ENCODE data around the gene ARHGEF12.

The ARHGEF12 gene

DNA sequence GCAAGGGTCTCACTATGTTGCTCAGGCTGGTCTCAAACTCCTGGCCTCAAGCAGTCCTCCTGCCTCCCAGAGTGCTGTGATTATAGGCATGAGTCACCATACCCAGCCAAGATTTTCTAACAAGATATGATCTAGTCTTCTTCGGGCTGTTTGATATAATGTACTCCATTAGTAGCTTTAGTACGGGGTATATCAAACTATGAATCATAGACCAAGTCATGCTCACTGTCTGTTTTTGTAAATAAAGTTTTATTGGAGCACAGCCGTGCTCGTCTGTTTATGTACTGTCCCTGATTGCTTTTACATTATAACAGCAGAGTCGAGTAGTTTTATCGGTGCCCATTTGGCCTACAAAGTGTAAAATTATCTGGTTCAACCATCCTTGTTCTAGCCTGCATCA, 131.4 kb downstream of the ARHGEF12 start:
- Mint-ChIP-seq H3K4me1 (ENCODE audit: low read depth) (no peaks in the 10 kb centered on the region), H3K4me3 (no peak overlapping the region), H3K27ac (no peak overlapping the region), H3K9me3 (no peaks in the 10 kb centered on the region), H3K27me3 (ENCODE audit: low read depth) (no peaks in the 10 kb centered on the region), H3K36me3 (ENCODE audit: low read depth) (no peaks in the 10 kb centered on the region)
- DNase-seq (ENCODE audit: low spot score): no peak

DNA sequence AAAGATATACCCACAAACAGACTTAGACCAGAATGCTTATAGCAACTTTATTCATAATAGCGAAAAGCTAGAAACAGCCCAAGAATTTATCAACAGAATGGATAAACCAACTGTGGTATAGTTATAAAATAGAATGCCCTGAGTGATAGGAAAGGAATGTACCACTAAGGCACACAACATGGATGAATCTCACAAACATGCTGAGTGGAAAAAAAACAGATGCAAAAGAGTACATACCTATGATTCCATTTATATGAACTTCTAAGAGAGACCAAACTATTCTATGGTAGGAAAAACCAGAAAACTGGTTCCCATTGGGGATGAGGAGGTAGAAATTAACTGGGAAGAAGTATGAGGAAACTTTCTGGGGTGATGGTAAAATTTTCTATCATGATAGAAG, 134.9 kb downstream of the ARHGEF12 start:
- H3K27me3 Mint-ChIP-seq (ENCODE audit: low read depth): no peaks in the 10 kb centered on the region
- no peak for DNase-seq (ENCODE audit: low spot score)
- H3K4me1 Mint-ChIP-seq (ENCODE audit: low read depth): no peaks in the 10 kb centered on the region
- no peaks in the 10 kb centered on the region for H3K9me3 Mint-ChIP-seq
- peaks cover 1% of the 10 kb centered on the region for H3K36me3 Mint-ChIP-seq (ENCODE audit: low read depth)
- H3K4me3 Mint-ChIP-seq: no peak overlapping the region
- H3K27ac Mint-ChIP-seq: no peak overlapping the region

DNA sequence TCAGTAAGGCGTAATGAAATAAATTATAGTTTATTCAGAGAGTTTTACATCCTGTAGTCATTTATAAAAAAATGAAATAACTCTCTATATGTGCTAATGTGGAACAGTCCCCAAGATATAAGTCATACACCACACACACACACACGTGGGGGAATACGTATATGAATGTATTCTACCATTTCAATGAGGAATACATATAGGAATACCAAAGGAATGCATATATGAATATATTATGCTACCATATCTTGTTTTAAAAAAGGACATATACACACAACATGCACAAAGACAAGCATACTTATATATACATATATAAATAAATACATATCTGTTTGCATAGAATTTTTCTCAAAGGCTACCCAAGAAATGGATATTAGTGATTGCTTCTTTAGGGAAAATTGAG, 135.8 kb downstream of the ARHGEF12 start:
- Mint-ChIP-seq H3K9me3 (no peaks in the 10 kb centered on the region), H3K27ac (no peak overlapping the region), H3K4me3 (no peak overlapping the region), H3K27me3 (ENCODE audit: low read depth) (no peaks in the 10 kb centered on the region), H3K4me1 (ENCODE audit: low read depth) (no peaks in the 10 kb centered on the region), H3K36me3 (ENCODE audit: low read depth) (peaks cover 1% of the 10 kb centered on the region)
- no peak for DNase-seq (ENCODE audit: low spot score)

DNA sequence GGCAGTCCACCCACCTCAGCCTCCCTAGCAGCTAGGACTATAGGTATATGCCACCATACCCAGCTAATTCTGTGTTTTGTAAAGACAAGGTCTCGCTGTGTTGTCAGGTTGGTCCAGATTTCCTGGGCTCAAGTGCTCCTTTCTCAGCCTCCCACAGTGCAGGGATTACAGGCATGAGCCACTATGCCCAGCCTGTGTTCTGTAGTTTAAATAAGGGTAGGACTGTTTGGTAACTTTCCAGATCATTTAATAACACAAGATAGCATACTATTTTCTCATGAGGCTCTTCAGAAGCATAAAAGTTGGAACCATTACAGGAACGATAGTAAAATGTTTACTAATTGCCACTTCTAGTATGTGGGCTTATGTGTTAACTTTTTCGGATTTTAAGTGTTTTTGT, 137.3 kb downstream of the ARHGEF12 start:
- H3K36me3 Mint-ChIP-seq (ENCODE audit: low read depth): peaks cover 1% of the 10 kb centered on the region
- peaks cover 2% of the 10 kb centered on the region for H3K4me1 Mint-ChIP-seq (ENCODE audit: low read depth)
- no peak for DNase-seq (ENCODE audit: low spot score)
- no peak overlapping the region for H3K27ac Mint-ChIP-seq
- H3K4me3 Mint-ChIP-seq: no peak overlapping the region
- no peaks in the 10 kb centered on the region for H3K9me3 Mint-ChIP-seq
- H3K27me3 Mint-ChIP-seq (ENCODE audit: low read depth): no peaks in the 10 kb centered on the region

DNA sequence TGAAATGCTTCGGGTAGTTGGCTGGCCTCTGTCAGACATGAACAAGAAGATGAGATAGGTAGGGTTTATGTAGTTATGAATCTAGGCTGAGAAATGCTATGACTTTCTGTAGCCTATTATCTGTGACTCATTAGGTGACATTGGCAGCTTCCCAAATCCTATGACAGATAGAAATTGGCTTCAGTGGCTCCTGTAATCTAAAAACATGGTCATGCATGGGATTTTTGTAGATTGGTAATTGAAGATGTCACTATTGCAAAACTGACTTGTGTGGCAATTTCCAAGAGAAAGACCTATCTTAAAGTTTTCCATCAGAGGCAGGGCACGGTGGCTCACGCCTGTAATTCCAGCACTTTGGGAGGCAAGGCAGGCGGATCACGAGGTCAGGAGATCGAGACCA, 145.9 kb downstream of the ARHGEF12 start:
- H3K9me3 Mint-ChIP-seq: no peaks in the 10 kb centered on the region
- H3K4me3 Mint-ChIP-seq: no peak overlapping the region
- peaks cover 8% of the 10 kb centered on the region for H3K4me1 Mint-ChIP-seq (ENCODE audit: low read depth)
- no peak overlapping the region for H3K27ac Mint-ChIP-seq
- no peaks in the 10 kb centered on the region for H3K36me3 Mint-ChIP-seq (ENCODE audit: low read depth)
- no peak for DNase-seq (ENCODE audit: low spot score)
- H3K27me3 Mint-ChIP-seq (ENCODE audit: low read depth): no peaks in the 10 kb centered on the region

DNA sequence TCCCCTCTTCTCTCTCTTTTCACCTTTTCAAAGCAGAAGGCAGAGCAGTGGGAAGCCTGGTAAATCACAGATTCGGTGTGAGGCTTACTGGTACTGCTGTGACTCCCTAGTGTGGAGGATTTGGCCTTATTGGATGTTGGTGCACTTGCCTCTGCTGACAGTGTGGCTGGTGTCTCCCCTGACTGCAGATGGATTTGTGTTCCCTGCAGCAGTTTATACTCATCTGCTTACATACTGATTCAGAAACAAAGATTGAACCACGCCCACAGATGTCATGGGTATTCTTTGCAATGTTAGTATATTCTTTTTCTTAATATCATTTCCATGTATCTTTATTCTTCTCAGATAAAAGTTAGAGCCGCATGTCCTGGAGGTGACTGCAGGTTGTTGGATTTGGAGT, 148.5 kb downstream of the ARHGEF12 start:
- Mint-ChIP-seq H3K4me3 (no peak overlapping the region), H3K4me1 (ENCODE audit: low read depth) (no peaks in the 10 kb centered on the region), H3K9me3 (no peaks in the 10 kb centered on the region), H3K27me3 (ENCODE audit: low read depth) (no peaks in the 10 kb centered on the region), H3K27ac (no peak overlapping the region), H3K36me3 (ENCODE audit: low read depth) (no peaks in the 10 kb centered on the region)
- no peak for DNase-seq (ENCODE audit: low spot score)

DNA sequence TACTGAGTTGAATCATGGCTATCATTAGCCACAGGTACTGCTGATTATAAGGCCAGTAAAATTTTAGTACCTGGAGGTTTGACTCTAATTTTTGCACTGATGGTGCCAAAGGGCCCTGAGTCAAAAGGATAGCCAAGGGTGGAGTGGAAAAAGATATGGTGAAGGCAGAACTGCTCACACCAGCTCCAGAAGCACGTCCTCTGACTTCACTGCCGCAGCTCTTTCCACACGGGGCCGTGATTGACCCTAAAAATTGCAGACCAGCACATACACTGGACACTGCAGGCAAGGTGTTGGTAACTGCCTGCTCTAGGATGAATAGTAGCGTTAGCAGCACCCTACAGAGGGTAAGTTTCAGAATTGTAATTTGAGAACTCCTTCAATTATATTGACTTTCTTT, 149.9 kb downstream of the ARHGEF12 start:
- Mint-ChIP-seq H3K36me3 (ENCODE audit: low read depth) (no peaks in the 10 kb centered on the region), H3K27me3 (ENCODE audit: low read depth) (no peaks in the 10 kb centered on the region), H3K27ac (no peak overlapping the region), H3K9me3 (no peaks in the 10 kb centered on the region), H3K4me3 (no peak overlapping the region), H3K4me1 (ENCODE audit: low read depth) (no peaks in the 10 kb centered on the region)
- no peak for DNase-seq (ENCODE audit: low spot score)

DNA sequence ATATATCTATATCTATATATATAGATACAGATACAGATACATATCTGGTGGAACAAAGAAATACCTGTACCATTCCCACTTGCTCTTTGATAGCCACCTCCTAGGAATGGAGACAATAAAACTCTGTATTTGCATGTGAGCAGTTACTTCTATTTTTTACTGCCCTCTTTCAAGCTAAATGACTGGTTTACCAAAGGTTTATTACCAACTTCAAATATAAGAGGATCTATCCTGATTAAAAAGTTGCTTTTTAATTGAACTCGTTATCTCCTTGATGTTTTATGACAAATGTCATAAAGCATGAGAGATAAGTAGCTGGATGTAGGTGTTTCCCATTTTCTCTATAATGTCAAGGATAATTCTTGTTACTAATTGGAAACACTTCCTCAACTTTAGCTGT, 153.6 kb downstream of the ARHGEF12 start:
- no peak for DNase-seq (ENCODE audit: low spot score)
- no peaks in the 10 kb centered on the region for H3K9me3 Mint-ChIP-seq
- no peak overlapping the region for H3K27ac Mint-ChIP-seq
- no peak overlapping the region for H3K4me3 Mint-ChIP-seq
- H3K27me3 Mint-ChIP-seq (ENCODE audit: low read depth): peaks cover 3% of the 10 kb centered on the region
- H3K36me3 Mint-ChIP-seq (ENCODE audit: low read depth): no peaks in the 10 kb centered on the region
- H3K4me1 Mint-ChIP-seq (ENCODE audit: low read depth): no peaks in the 10 kb centered on the region

DNA sequence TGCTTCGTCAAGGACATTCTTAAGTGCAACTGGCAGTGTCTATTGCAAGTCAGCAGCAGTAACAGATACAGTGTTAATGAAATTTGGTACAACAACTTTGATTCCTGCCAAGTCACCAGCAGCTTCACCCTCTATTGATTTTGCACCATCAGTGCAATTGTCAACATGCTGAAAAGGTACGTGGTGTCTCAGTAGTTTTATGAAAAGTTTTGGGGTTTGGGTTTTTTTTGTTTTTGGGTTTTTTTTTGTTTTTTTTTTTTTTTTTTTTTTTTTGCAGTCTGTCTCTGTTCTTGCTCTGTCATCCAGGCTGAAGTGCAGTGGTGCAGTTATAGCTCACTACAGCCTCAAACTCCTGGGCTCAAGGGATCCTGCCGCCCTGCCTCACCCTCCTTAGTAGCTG, 156.3 kb downstream of the ARHGEF12 start:
- DNase-seq (ENCODE audit: low spot score): no peak
- H3K4me1 Mint-ChIP-seq (ENCODE audit: low read depth): no peaks in the 10 kb centered on the region
- H3K4me3 Mint-ChIP-seq: no peak overlapping the region
- H3K27ac Mint-ChIP-seq: no peak overlapping the region
- no peaks in the 10 kb centered on the region for H3K9me3 Mint-ChIP-seq
- H3K27me3 Mint-ChIP-seq (ENCODE audit: low read depth): peaks cover 5% of the 10 kb centered on the region
- H3K36me3 Mint-ChIP-seq (ENCODE audit: low read depth): no peaks in the 10 kb centered on the region

DNA sequence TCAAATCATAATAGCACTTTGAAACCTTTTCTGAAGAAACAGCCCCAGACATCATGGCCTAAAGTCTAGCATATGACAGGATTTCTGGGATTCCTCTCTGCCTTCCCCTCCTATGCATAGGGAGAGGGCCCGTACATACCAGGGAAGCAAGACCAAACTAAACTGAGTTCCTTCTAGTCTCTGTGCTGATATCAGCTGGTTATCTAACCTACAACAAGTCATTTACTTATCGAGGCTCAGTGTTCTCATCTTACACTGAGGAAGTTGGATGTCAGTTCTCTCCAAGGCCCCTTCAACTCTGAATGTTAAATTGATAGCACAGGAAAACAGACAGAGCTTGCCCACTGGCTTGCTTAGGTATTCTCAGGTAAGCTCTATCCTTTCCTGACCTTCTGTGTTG, 158.4 kb downstream of the ARHGEF12 start:
- DNase-seq (ENCODE audit: low spot score): no peak
- H3K4me1 Mint-ChIP-seq (ENCODE audit: low read depth): no peaks in the 10 kb centered on the region
- H3K9me3 Mint-ChIP-seq: no peaks in the 10 kb centered on the region
- H3K27ac Mint-ChIP-seq: no peak overlapping the region
- peaks cover 9% of the 10 kb centered on the region for H3K27me3 Mint-ChIP-seq (ENCODE audit: low read depth)
- no peak overlapping the region for H3K4me3 Mint-ChIP-seq
- no peaks in the 10 kb centered on the region for H3K36me3 Mint-ChIP-seq (ENCODE audit: low read depth)

DNA sequence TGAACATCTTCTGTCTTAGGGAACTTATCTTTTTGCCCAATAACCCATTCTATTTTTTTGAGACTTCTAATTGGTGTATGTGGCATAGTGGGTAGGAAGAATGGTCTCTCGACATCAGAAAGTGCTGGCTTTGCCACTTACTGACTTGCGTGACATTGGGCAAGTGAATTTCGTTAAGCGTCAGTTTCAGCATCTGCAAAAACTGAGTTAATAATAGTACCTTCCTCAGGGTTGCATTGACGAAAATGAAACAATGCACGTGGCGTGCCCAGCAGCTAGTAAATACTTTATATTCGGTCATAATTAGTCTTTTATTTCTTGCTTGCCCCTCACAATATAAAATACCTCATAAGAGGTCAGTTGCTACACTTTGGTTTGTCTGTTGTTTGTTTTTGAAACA, 162.9 kb downstream of the ARHGEF12 start:
- peaks cover 19% of the 10 kb centered on the region for H3K27me3 Mint-ChIP-seq (ENCODE audit: low read depth)

DNA sequence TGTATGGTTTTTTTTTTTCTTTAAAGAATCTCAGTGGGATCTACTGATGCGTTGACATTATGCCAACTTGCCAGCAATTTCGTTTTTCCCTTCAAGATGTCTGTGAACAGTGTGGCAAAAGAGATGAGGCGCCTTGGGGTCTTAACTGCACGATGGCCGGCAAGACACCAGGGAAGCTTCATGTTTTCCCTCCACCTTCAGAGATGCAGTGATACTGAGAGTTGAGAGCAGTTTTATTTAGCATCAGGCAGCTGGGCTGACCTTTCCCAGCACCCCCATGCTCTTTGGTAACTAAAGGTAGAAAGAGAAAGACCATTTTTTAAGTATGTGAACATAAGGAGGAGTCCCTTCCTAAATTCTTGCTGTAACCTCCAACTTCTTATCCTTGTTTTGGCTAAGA, 163.6 kb downstream of the ARHGEF12 start:
- no peaks in the 10 kb centered on the region for H3K9me3 Mint-ChIP-seq
- peaks cover 25% of the 10 kb centered on the region for H3K27me3 Mint-ChIP-seq (ENCODE audit: low read depth)
- H3K27ac Mint-ChIP-seq: no peak overlapping the region
- no peak for DNase-seq (ENCODE audit: low spot score)
- no peaks in the 10 kb centered on the region for H3K4me1 Mint-ChIP-seq (ENCODE audit: low read depth)
- H3K36me3 Mint-ChIP-seq (ENCODE audit: low read depth): no peaks in the 10 kb centered on the region
- no peak overlapping the region for H3K4me3 Mint-ChIP-seq

More for the DNA sequence above, 162.9 kb downstream of the ARHGEF12 start:
- Mint-ChIP-seq H3K4me1 (ENCODE audit: low read depth) (no peaks in the 10 kb centered on the region), H3K9me3 (no peaks in the 10 kb centered on the region), H3K36me3 (ENCODE audit: low read depth) (no peaks in the 10 kb centered on the region), H3K4me3 (no peak overlapping the region), H3K27ac (no peak overlapping the region)
- DNase-seq (ENCODE audit: low spot score): no peak

DNA sequence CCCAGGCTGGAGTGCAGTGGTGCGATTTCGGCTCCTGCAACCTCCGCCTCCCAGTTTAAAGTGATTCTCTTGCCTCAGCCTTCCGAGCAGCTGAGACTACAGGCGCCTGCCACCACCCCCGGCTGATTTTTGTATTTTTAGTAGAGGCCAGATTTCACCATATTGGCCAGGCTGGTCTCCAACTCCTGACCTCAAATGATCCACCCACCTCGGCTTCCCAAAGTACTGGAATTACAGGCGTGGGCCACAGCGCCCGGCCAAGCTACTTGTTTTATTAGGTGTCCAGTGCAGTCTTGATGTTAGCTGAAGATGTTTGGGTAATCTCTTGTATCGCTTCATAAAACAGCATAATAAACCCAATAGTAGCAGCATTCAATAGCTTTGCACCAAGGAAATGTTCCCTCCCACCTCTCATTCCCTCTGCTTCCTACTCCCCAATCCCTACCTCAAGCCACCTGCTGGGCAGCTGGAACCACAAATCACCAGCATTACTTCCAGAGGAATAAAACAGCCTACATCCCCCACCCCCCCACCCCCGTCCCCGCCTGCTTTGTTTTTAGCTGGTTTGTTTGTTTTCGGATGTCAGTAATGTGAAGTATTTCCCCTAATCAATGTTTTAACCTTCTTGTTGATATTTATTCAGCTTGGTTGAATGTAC, 164.3 kb downstream of the ARHGEF12 start:
- Mint-ChIP-seq H3K4me3 (no peak overlapping the region), H3K9me3 (no peaks in the 10 kb centered on the region), H3K27ac (no peak overlapping the region), H3K4me1 (ENCODE audit: low read depth) (no peaks in the 10 kb centered on the region), H3K36me3 (ENCODE audit: low read depth) (no peaks in the 10 kb centered on the region), H3K27me3 (ENCODE audit: low read depth) (peaks cover 30% of the 10 kb centered on the region)
- DNase-seq (ENCODE audit: low spot score): no peak

DNA sequence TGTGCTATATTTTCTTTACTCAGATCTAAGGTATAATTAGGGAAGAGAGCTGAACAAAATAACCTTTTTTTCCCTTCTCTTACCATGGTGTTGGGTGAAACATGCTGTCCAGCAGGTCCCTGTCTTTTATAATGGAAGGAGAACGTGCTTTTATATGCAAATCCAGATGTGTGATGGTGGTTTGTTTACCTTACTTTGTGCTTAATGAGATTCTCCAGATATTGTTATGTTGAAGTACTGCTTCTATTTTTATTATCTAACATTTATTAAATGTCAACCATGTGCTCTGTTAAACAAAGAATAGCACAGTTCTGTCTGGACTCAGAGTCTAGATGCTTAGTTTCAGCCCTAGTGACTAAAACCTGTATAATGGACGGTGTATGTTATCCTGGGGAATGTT, 165.2 kb downstream of the ARHGEF12 start:
- no peak overlapping the region for H3K4me3 Mint-ChIP-seq
- H3K36me3 Mint-ChIP-seq (ENCODE audit: low read depth): no peaks in the 10 kb centered on the region
- no peaks in the 10 kb centered on the region for H3K4me1 Mint-ChIP-seq (ENCODE audit: low read depth)
- H3K27ac Mint-ChIP-seq: no peak overlapping the region
- no peaks in the 10 kb centered on the region for H3K9me3 Mint-ChIP-seq
- DNase-seq (ENCODE audit: low spot score): no peak
- peaks cover 29% of the 10 kb centered on the region for H3K27me3 Mint-ChIP-seq (ENCODE audit: low read depth)

DNA sequence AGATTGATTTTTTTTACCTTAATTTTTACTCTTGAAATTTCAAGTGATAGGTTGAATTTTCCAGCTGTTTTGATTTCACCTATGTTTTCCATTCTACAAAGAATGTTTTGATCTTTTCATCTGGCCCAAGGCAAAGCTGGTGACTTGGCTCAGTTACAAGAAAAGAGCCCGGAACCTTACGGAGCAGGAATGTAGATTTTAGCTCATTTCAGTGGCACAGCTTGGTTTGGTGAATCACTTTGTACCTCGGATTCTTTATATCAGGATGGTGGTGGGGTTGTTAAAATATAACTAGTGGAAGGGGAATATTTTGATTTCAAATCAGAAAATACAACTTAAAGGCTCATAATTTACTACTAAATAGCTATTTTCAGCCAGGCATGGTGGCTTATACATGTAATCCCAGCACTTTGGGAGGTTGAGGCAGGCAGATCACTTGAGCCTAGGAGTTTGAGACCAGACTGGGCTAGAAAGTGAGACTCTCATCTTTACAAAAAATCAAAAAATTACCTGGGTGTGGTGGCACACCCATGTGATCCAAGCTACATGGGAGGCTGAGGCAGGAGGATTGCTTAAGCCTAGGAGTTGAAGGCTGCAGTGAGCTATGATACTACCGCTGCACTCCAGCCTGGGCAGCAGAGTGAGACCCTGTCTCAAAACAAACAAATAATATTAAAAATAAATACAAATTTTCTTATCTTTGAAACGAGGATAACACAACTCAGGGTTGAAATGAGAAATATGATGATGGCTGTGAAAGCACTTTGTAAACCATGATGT, 166.0 kb downstream of the ARHGEF12 start:
- no peak for DNase-seq (ENCODE audit: low spot score)
- Mint-ChIP-seq H3K27me3 (ENCODE audit: low read depth) (peaks cover 36% of the 10 kb centered on the region), H3K27ac (no peak overlapping the region), H3K9me3 (no peaks in the 10 kb centered on the region), H3K4me1 (ENCODE audit: low read depth) (no peaks in the 10 kb centered on the region), H3K36me3 (ENCODE audit: low read depth) (no peaks in the 10 kb centered on the region), H3K4me3 (no peak overlapping the region)

All from T-helper 2 cell treated with Interferon-gamma antibody and Interleukin-4, amounts not matched to agents 5 μg/mL and 100 μg/mL, for 36 hours (primary cell).